Trophoblast cell (in vitro differentiated cells and primary cell): Measurements from ENCODE around the gene FAM174B.

Source experiments
- DNase-seq, 2 donors: peaks; one replicate each; pipeline ENCODE4 v3.0.0-alpha.2; 2016
- H2AFZ ChIP-seq: 2 replicates; pipeline ENCODE4 v1.6.1; 2013; ENCODE audit warnings: low read length, moderate library complexity, mild to moderate bottlenecking; ENCODE audit not compliant: insufficient read depth, poor library complexity
- H2AK5ac ChIP-seq: 2 replicates; pipeline ENCODE4 v1.6.1; 2013; ENCODE audit warnings: mild to moderate bottlenecking, low read length
- H2BK120ac ChIP-seq: 2 replicates; pipeline ENCODE4 v1.6.1; 2013; ENCODE audit warnings: low read length, mild to moderate bottlenecking, moderate library complexity; ENCODE audit not compliant: insufficient read depth, poor library complexity
- H2BK12ac ChIP-seq: 2 replicates; pipeline ENCODE4 v1.6.1; 2013; ENCODE audit warnings: mild to moderate bottlenecking, low read length, moderate library complexity
- H2BK5ac ChIP-seq: 2 replicates; pipeline ENCODE4 v1.6.1; 2013; ENCODE audit warnings: low read length, low read depth, moderate library complexity, mild to moderate bottlenecking; ENCODE audit not compliant: poor library complexity
- H3K14ac ChIP-seq: 2 replicates; pipeline ENCODE4 v1.6.1; 2013; ENCODE audit warnings: mild to moderate bottlenecking, low read length
- H3K18ac ChIP-seq: 2 replicates; pipeline ENCODE4 v1.6.1; 2013; ENCODE audit warnings: mild to moderate bottlenecking, low read length
- H3K23ac ChIP-seq: 2 replicates; pipeline ENCODE4 v1.6.1; 2013; ENCODE audit warnings: low read length
- H3K27ac ChIP-seq: 2 replicates; pipeline ENCODE4 v1.5.1; 2013; ENCODE audit warnings: low read depth, mild to moderate bottlenecking, inconsistent platforms, low read length, moderate library complexity
- H3K27me3 ChIP-seq: 2 replicates; pipeline ENCODE4 v1.6.1; 2013; ENCODE audit warnings: inconsistent platforms, mild to moderate bottlenecking, low read length, moderate library complexity; ENCODE audit not compliant: insufficient read depth
- H3K36me3 ChIP-seq, 2 experiments: 1 replicate in 1 of 2; 2 replicates in 1 of 2; pipeline ENCODE4 v1.6.1; 2013; ENCODE audit warnings: low read length in 2 of 2, mild to moderate bottlenecking in 2 of 2, moderate library complexity in 1 of 2; ENCODE audit not compliant: insufficient read depth in 2 of 2, control insufficient read depth in 1 of 2
- H3K4ac ChIP-seq: 2 replicates; pipeline ENCODE4 v1.6.1; 2013; ENCODE audit warnings: low read depth, mild to moderate bottlenecking, low read length, moderate library complexity
- H3K4me1 ChIP-seq, 2 experiments: 1 replicate in 1 of 2; 2 replicates in 1 of 2; pipeline ENCODE4 v1.6.1; 2013; ENCODE audit warnings: low read length in 2 of 2, mild to moderate bottlenecking in 2 of 2, moderate library complexity in 1 of 2; ENCODE audit not compliant: insufficient read depth in 2 of 2, control insufficient read depth in 1 of 2
- H3K4me2 ChIP-seq: 2 replicates; pipeline ENCODE4 v1.6.1; 2013; ENCODE audit warnings: inconsistent platforms, mild to moderate bottlenecking, low read length, moderate library complexity
- H3K4me3 ChIP-seq: 2 replicates; pipeline ENCODE4 v1.5.1; 2013; ENCODE audit warnings: mild to moderate bottlenecking, low read depth, low read length, inconsistent platforms
- H3K79me1 ChIP-seq: one replicate; pipeline ENCODE4 v1.6.1; 2013; ENCODE audit warnings: low read length
- H3K79me2 ChIP-seq: 2 replicates; pipeline ENCODE4 v1.6.1; 2013; ENCODE audit warnings: low read length, mild to moderate bottlenecking; ENCODE audit not compliant: control insufficient read depth, insufficient read depth, poor library complexity
- H3K9ac ChIP-seq: 2 replicates; pipeline ENCODE4 v1.6.1; 2013; ENCODE audit warnings: mild to moderate bottlenecking, low read length
- H3K9me3 ChIP-seq: 2 replicates; pipeline ENCODE4 v1.6.1; 2013; ENCODE audit warnings: low read depth, mild to moderate bottlenecking, control low read depth, inconsistent platforms, low read length; ENCODE audit not compliant: insufficient read depth
- H4K12ac ChIP-seq: 2 replicates; pipeline ENCODE4 v1.6.1; 2013; ENCODE audit warnings: low read depth, mild to moderate bottlenecking, low read length, moderate library complexity
- H4K8ac ChIP-seq: 2 replicates; pipeline ENCODE4 v1.6.1; 2013; ENCODE audit warnings: low read depth, mild to moderate bottlenecking, low read length, moderate library complexity
- H4K91ac ChIP-seq: one replicate; pipeline ENCODE4 v1.6.1; 2013; ENCODE audit warnings: low read depth, mild to moderate bottlenecking, low read length, moderate library complexity
- WGBS: extraction: QIAGEN DNeasy Blood & Tissue Kit; methylation state at CpG from one replicate; pipeline ENCODE4 v1.1.7; 2013; ENCODE audit warnings: missing lambda C conversion rate; ENCODE audit not compliant: insufficient read length, insufficient coverage; ENCODE audit errors: extremely low coverage; 5-methylcytosine and 5-hydroxymethylcytosine counted together

FAM174B gene

DNA sequence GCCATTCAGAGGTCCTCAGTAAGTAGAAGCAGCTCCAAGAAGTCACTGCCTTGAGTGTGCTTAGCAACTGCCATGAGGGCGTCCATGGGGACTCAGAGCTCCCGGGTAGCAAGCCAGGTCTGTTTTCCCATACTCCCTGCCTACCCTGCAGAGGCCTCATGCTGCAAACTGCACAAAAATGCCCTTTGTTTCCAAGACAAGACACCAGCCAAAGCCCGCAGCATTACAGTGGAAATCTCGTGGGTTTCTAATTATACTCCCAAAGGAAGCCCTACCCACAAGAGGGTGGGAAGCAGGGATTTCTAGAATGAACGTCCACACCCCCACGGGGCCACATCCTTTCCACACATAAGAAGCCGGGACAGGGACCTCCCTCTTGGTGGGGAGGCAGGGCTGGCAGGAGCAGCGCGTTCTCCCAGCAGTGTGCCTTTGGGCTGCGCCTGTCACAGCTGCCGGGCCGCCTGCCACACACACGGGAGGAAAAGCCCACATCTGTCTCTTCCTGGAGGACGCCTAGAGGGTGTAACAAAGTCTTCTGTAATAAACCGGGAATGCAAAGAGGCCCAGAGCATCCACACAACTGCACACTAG is 31.1 kb downstream of the FAM174B start:
- Histone ChIP-seq H3K9ac (no peak overlapping the region), H3K27ac (no peak overlapping the region), H2AK5ac (no peak overlapping the region), H3K36me3 (no peaks in the 10 kb centered on the region), H3K79me1 (no peaks in the 10 kb centered on the region), H2BK120ac (no peak overlapping the region), H3K4me2 (no peak overlapping the region), H2BK5ac (no peak overlapping the region), H2AFZ (no peak overlapping the region), H3K23ac (no peak overlapping the region), H4K91ac (no peak overlapping the region), H3K4ac (no peak overlapping the region), H3K9me3 (no peaks in the 10 kb centered on the region), H3K79me2 (no peaks in the 10 kb centered on the region), H3K27me3 (no peaks in the 10 kb centered on the region), H3K4me1 (no peaks in the 10 kb centered on the region), H3K4me3 (no peak overlapping the region), H4K12ac (no peak overlapping the region), H3K14ac (no peak overlapping the region), H3K18ac (no peak overlapping the region), H4K8ac (no peak overlapping the region), H2BK12ac (no peak overlapping the region)
- WGBS = no CpG with 5 or more reads among the region's 15 CpGs
- peak; percentile 6 to 49 for DNase-seq

DNA sequence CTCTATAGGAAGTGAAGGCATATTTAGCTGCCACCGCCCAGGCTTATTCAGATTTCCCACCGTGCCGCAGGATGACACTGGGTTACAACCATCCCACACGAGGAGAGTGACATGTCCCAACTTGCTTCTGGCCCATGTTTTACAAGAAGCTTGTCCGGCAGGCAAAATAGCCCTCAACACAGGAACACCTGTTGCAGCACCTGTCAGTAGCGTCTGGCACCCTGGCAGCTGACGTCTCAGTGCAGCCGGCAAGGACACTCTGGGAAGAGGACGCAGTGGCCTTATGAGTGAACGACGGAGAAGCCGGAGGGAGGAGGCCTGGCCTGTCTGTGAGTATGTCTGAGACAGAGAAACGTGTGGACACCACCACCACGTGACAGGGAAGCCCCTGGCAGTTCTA is 32.1 kb downstream of the FAM174B start:
- Histone ChIP-seq H2BK120ac (no peak overlapping the region), H3K9ac (no peak overlapping the region), H4K8ac (no peak overlapping the region), H3K23ac (no peak overlapping the region), H3K14ac (no peak overlapping the region), H3K4me1 (no peaks in the 10 kb centered on the region), H3K18ac (no peak overlapping the region), H3K27me3 (no peaks in the 10 kb centered on the region), H3K36me3 (no peaks in the 10 kb centered on the region), H2BK5ac (no peak overlapping the region), H2AK5ac (no peak overlapping the region), H4K91ac (no peak overlapping the region), H4K12ac (no peak overlapping the region), H2BK12ac (no peak overlapping the region), H3K4ac (no peak overlapping the region), H3K79me1 (no peaks in the 10 kb centered on the region), H3K79me2 (no peaks in the 10 kb centered on the region), H3K4me2 (no peak overlapping the region), H3K9me3 (no peaks in the 10 kb centered on the region), H3K4me3 (no peak overlapping the region), H3K27ac (no peak overlapping the region), H2AFZ (no peak overlapping the region)
- peak; percentile 20 to 56 for DNase-seq
- WGBS = no CpG with 5 or more reads among the region's 14 CpGs

DNA sequence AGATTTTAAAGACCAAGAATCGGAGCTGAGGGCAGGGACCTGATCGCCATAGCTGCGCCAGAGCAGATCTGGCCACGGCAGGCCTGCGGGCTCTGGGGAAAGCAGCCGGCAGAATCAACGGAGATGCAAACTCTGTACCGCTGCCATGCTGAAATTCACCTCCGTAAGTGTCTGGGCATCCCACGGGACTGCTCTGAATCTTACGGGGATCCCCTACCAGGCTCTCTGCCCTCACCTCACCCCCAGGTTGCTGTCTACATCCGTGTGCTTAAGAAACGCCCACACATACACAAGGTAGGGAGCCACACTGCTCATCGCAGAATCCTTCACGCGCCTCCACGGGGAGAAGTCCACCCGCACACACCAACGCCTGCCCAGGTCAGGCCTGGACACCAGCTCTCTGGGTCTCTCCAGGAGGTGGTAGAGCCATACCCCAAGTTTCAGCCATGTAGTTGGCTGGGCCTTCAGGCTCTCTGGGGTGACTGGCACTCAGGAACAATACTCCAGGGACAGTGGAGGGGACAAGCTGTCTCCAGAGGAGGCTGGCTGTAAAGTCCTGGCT is 33.5 kb downstream of the FAM174B start:
- H3K27ac ChIP-seq = no peak overlapping the region
- H3K36me3 ChIP-seq = no peaks in the 10 kb centered on the region
- WGBS = no CpG with 5 or more reads among the region's 19 CpGs
- no peak overlapping the region for H2AK5ac ChIP-seq
- no peak overlapping the region for H3K14ac ChIP-seq
- no peak overlapping the region for H2BK5ac ChIP-seq
- no peaks in the 10 kb centered on the region for H3K9me3 ChIP-seq
- H2BK12ac ChIP-seq = no peak overlapping the region
- peaks cover 1% of the 10 kb centered on the region for H3K79me2 ChIP-seq
- H2AFZ ChIP-seq = no peak overlapping the region
- H3K79me1 ChIP-seq = peaks cover 2% of the 10 kb centered on the region
- H3K18ac ChIP-seq = no peak overlapping the region
- H3K4me3 ChIP-seq = no peak overlapping the region
- no peaks in the 10 kb centered on the region for H3K27me3 ChIP-seq
- H4K12ac ChIP-seq = no peak overlapping the region
- no peak overlapping the region for H3K23ac ChIP-seq
- H4K8ac ChIP-seq = no peak overlapping the region
- DNase-seq = no peak
- H2BK120ac ChIP-seq = no peak overlapping the region
- H3K4me1 ChIP-seq = peaks cover 8 to 10% of the 10 kb centered on the region in 2 experiments
- H3K4me2 ChIP-seq = no peak overlapping the region
- no peak overlapping the region for H4K91ac ChIP-seq
- no peak overlapping the region for H3K9ac ChIP-seq
- H3K4ac ChIP-seq = no peak overlapping the region

GRCh38 chr15:92620991-92621390 is 34.6 kb downstream of the FAM174B start:
- H3K36me3 ChIP-seq = no peaks in the 10 kb centered on the region
- DNase-seq = no peak
- H3K27ac ChIP-seq = no peak overlapping the region

More at GRCh38 chr15:92620991-92621390, 34.6 kb downstream of the FAM174B start:
- H3K9ac ChIP-seq = no peak overlapping the region
- no peak overlapping the region for H2AK5ac ChIP-seq
- H3K4me3 ChIP-seq = no peak overlapping the region
- no peaks in the 10 kb centered on the region for H3K9me3 ChIP-seq
- no CpG with 5 or more reads among the region's 5 CpGs for WGBS
- H3K23ac ChIP-seq = no peak overlapping the region
- H3K79me2 ChIP-seq = peaks cover 1% of the 10 kb centered on the region
- no peak overlapping the region for H4K91ac ChIP-seq
- no peak overlapping the region for H2BK120ac ChIP-seq
- no peak overlapping the region for H3K4me2 ChIP-seq
- H3K14ac ChIP-seq = no peak overlapping the region
- peaks cover 10 to 13% of the 10 kb centered on the region in 2 experiments for H3K4me1 ChIP-seq
- peaks cover 2% of the 10 kb centered on the region for H3K79me1 ChIP-seq
- H4K8ac ChIP-seq = no peak overlapping the region
- no peak overlapping the region for H3K4ac ChIP-seq
- no peaks in the 10 kb centered on the region for H3K27me3 ChIP-seq
- no peak overlapping the region for H2BK5ac ChIP-seq
- no peak overlapping the region for H4K12ac ChIP-seq
- no peak overlapping the region for H2BK12ac ChIP-seq
- H3K18ac ChIP-seq = no peak overlapping the region
- no peak overlapping the region for H2AFZ ChIP-seq
